Esophagus squamous epithelium (tissue), 4 donors: ENCODE data around the gene CFAP77.

Source experiments
- CTCF ChIP-seq, 6 experiments: fragments of 450-650 bp in 4 of 6; fragments of 200-600 bp in 2 of 6; sonication (generic) in 2 of 6; IDR thresholded peaks; one replicate each; pipeline ENCODE4 v1.5.1; 2016 to 2019; ENCODE audit warnings: antibody characterized with exemption in 6 of 6, mild to moderate bottlenecking in 4 of 6, moderate library complexity in 4 of 6
- POLR2A ChIP-seq, 4 donors: fragments of 450-650 bp; IDR thresholded peaks; one replicate each; pipeline ENCODE4 v1.6.1; 2017; ENCODE audit warnings: antibody characterized with exemption in 4 of 4, mild to moderate bottlenecking in 4 of 4, moderate library complexity in 3 of 4

DNA sequence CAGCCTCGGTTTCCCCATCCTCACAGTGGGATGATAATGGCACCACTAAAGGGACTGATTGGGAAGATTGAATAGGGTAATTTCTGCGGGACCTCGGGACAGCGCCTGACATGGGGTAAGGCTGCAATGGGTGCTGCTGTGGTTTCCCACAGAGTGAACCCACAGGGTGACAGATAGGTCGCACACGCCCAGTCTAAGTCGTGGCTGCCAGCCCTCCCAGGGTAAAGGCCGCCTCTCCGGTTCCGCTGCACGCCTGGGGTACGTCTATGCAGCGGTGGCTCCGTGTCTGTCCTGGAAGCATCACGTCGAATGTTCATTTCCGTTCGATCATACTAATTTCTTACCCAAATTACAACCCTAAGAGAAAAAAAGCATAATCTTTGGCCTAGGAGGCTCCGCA is 631 bp downstream of the CFAP77 start:
- no peak for TF ChIP-seq CTCF (IDR thresholded peaks at IDR 0.05)
- TF ChIP-seq POLR2A (IDR thresholded peaks at IDR 0.05): no peak
